Psoas muscle (tissue), 8 donors: ENCODE measurements around the gene CNPY1. TPM values are rescaled to one million over a fixed set of nuclear protein-coding genes. Genes with fewer than 3 reads are reported as not detected.

Experiments
- ATAC-seq, 4 donors: fragments of 200-7000 bp; cut with Tn5 transposase; one replicate each; pipeline ENCODE4 v1.9.1; 2020; ENCODE audit warnings: moderate library complexity in 3 of 4, mild to moderate bottlenecking in 2 of 4
- DNase-seq, 2 donors: peaks; one replicate each; pipeline ENCODE4 v3.0.0-alpha.2; 2020
- H3K27ac ChIP-seq: fragments of 200-600 bp; one replicate; pipeline ENCODE4 v1.8.0; 2022
- H3K27me3 ChIP-seq, 3 donors: fragments of 200-600 bp in 1 of 3; one replicate each; pipeline versions ENCODE4 v1.6.1 to v1.8.0; 2013 to 2022; ENCODE audit warnings: low read length in 2 of 3, mild to moderate bottlenecking in 2 of 3, moderate library complexity in 1 of 3; ENCODE audit not compliant: insufficient read depth in 3 of 3
- H3K36me3 ChIP-seq, 2 donors: fragments of 200-600 bp in 1 of 2; one replicate each; pipeline versions ENCODE4 v1.6.1 to v1.8.0; 2013 to 2022; ENCODE audit warnings: low read depth in 1 of 2, mild to moderate bottlenecking in 1 of 2, moderate library complexity in 1 of 2; ENCODE audit not compliant: insufficient read depth in 1 of 2
- H3K4me1 ChIP-seq: fragments of 200-600 bp; one replicate; pipeline ENCODE4 v1.8.0; 2022
- H3K4me3 ChIP-seq: fragments of 200-600 bp; one replicate; pipeline ENCODE4 v1.8.0; 2022; ENCODE audit warnings: mild to moderate bottlenecking
- H3K9me3 ChIP-seq: fragments of 200-600 bp; one replicate; pipeline ENCODE4 v1.8.0; 2022
- CTCF ChIP-seq: fragments of 200-600 bp; IDR thresholded peaks from one replicate; pipeline ENCODE4 v1.8.0; 2022; ENCODE audit warnings: antibody characterized with exemption
- WGBS, 3 donors: extraction: QIAGEN DNeasy Blood & Tissue Kit; methylation state at CpG; one replicate each; pipeline versions ENCODE4 v1.1.6 to v1.1.7; 2013; 5-methylcytosine and 5-hydroxymethylcytosine counted together
- intact Hi-C, 2 donors: fragments of 100-400 bp; cut with DNase I; formaldehyde crosslinking; loops; one replicate each; pipeline versions ENCODE4 v1.11.0 to v1.14.2; 2022
- polyA plus RNA-seq, 3 donors: library from polyadenylated mRNA; stranded (reverse); fragments of 200-250 nt; gene quantifications; one replicate each; pipeline ENCODE4 v1.2.3, GENCODE V29; 2013
- total RNA-seq, 4 donors: library from RNA; stranded (reverse); fragmentation: NEBNext Ultra II Directional in 2 of 4; extraction: Animal tissue kit (Norgen Biotek cat#: 25700) in 2 of 4; gene quantifications; one replicate each; pipeline versions ENCODE4 v1.2.1 to v1.2.4, GENCODE V29; 2021 to 2023
- donor health status: healthy with polysubstance abuse.
- donor health status: DM: no; HTN: no; CAD: no; lungs with moderate emphysema.
- donor health status: Bipolar disorder and iron deficiency.
- donor health status: healthy.
- donor health status: DM: yes; HTN: yes; CAD: no.
- donor health status: DM: no; HTN: no; CAD: no.
- donor health status: DM: no; HTN: no; CAD: no.
- donor health status: DM: yes; HTN: yes; CAD: no.

Gene CNPY1
- total and polyA plus RNA-seq, 7 donors: not detected

DNA sequence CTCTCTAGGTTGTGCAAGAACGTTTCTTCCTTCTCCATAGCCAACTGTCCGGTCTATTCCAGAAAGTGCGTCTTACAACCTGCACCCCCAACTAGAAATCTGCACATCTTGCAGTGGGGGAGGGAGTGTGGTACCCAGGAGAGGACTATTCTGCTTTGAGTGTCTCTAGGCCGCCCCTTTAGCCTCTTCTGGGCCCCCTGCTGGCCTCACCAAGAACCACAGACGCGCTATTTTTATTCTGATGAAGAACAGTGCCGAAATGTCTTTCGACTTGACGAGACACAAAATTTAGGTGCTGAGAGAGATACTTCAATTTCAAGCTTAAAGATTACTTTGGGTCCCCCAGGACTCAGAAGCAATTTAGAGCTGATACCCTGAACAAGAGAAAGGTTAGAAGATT lies 1.0 kb downstream of the CNPY1 start:
- no peaks in the 10 kb centered on the region for H3K36me3 ChIP-seq
- no peak for TF ChIP-seq CTCF
- H3K27ac ChIP-seq: no peak overlapping the region
- no peaks in the 10 kb centered on the region for H3K9me3 ChIP-seq
- no peak for ATAC-seq
- 79 to 87% (median 79%) methylated on average over 9 of the region's 9 CpGs for WGBS, 3 donors
- no peak overlapping the region for H3K4me3 ChIP-seq
- DNase-seq: no peak
- intact Hi-C loops: no loop called here
- H3K27me3 ChIP-seq: peaks cover 0 to 14% (median 3%) of the 10 kb centered on the region in 3 donors
- no peaks in the 10 kb centered on the region for H3K4me1 ChIP-seq

DNA sequence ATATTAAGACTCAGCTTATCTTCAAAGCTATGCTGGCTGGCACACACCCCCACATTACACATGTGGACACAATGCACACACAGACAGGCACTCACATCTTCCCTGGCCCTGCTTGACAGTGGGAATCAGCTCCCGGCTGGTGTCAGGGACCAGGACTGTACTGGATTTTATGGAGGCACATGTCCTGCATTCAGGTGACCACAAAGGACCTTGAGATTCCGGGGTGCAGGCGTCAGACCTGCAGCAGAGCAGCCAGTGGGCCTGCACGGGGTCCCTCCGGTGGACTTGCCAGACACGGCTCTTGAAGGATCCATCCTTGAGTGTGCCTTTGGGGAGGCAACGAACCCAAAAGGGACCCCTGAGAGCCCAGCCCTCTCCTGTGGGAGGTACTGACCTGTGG lies 1.9 kb downstream of the CNPY1 start:
- no peaks in the 10 kb centered on the region for H3K9me3 ChIP-seq
- H3K36me3 ChIP-seq: no peaks in the 10 kb centered on the region
- H3K27ac ChIP-seq: no peak overlapping the region
- H3K27me3 ChIP-seq: peaks cover 0 to 16% (median 3%) of the 10 kb centered on the region in 3 donors
- ATAC-seq: no peak
- no peak for TF ChIP-seq CTCF
- H3K4me3 ChIP-seq: no peak overlapping the region
- H3K4me1 ChIP-seq: no peaks in the 10 kb centered on the region
- intact Hi-C loops: no loop called here
- no peak for DNase-seq
- WGBS, 3 donors: 82 to 87% (median 83%) methylated on average over 7 of the region's 7 CpGs

GRCh38 chr7:155543926-155544325 lies 2.4 kb downstream of the CNPY1 start:
- Histone ChIP-seq H3K36me3 (no peaks in the 10 kb centered on the region), H3K27ac (no peak overlapping the region), H3K4me1 (no peaks in the 10 kb centered on the region), H3K27me3 (peaks cover 0 to 21% (median 3%) of the 10 kb centered on the region in 3 donors), H3K9me3 (no peaks in the 10 kb centered on the region), H3K4me3 (no peak overlapping the region)
- no peak for TF ChIP-seq CTCF
- 88 to 91% (median 90%) methylated on average over 9 of the region's 9 CpGs for WGBS, 3 donors
- ATAC-seq (no peak), DNase-seq (no peak)
- intact Hi-C loops: no loop called here

- Histone ChIP-seq H3K27ac (no peak overlapping the region), H3K4me3 (no peak overlapping the region), H3K4me1 (no peaks in the 10 kb centered on the region), H3K36me3 (no peaks in the 10 kb centered on the region), H3K9me3 (no peaks in the 10 kb centered on the region), H3K27me3 (peaks cover 0 to 26% (median 4%) of the 10 kb centered on the region in 3 donors)
- intact Hi-C loops: no loop called here
- no peak for TF ChIP-seq CTCF
- ATAC-seq: no peak
- no peak for DNase-seq
- 66 to 73% (median 68%) methylated on average over 21 of the region's 21 CpGs for WGBS, 3 donors
Observed at GRCh38 chr7:155543011-155543876, 3.1 kb downstream of the CNPY1 start.
